Calu3 (cell line): Measurements from ENCODE around the gene DEPDC5. TPM values are rescaled to one million over a fixed set of nuclear protein-coding genes. Genes with fewer than 3 reads are reported as not detected.

Experiments
- BruUV-seq: library from RNA; stranded (reverse); fragments of 400-500 nt; replicated peaks from 2 replicates; lab custom pipeline; 2021; lab: Mats Ljungman, UMichigan
- CTCF ChIA-PET: fragments of 300-600 bp; sonication (Branson Sonifier 250); formaldehyde crosslinking; loops from one replicate; lab custom pipeline; 2022; ENCODE audit warnings: antibody characterized with exemption; lab: Charles Lee
- DNase-seq: peaks from one replicate; pipeline ENCODE4 v3.0.0; 2022
- H3K27ac Mint-ChIP-seq: one replicate; pipeline ENCODE4 v1.8.0; 2022; ENCODE audit warnings: mixed read lengths; ENCODE audit not compliant: unreplicated experiment
- H3K27me3 Mint-ChIP-seq: one replicate; pipeline ENCODE4 v1.8.0; 2022; ENCODE audit warnings: mixed read lengths; ENCODE audit not compliant: unreplicated experiment
- H3K36me3 Mint-ChIP-seq: one replicate; pipeline ENCODE4 v1.8.0; 2022; ENCODE audit warnings: mild to moderate bottlenecking, moderate library complexity, mixed read lengths; ENCODE audit not compliant: insufficient read depth, unreplicated experiment
- H3K4me1 Mint-ChIP-seq: one replicate; pipeline ENCODE4 v1.8.0; 2022; ENCODE audit warnings: mild to moderate bottlenecking, low read depth, mixed read lengths; ENCODE audit not compliant: unreplicated experiment
- H3K4me3 Mint-ChIP-seq: one replicate; pipeline ENCODE4 v1.8.0; 2022; ENCODE audit warnings: mild to moderate bottlenecking, low read depth, moderate library complexity, mixed read lengths; ENCODE audit not compliant: unreplicated experiment
- H3K9me3 Mint-ChIP-seq: one replicate; pipeline ENCODE4 v1.8.0; 2022; ENCODE audit warnings: low read depth, mixed read lengths; ENCODE audit not compliant: unreplicated experiment
- intact Hi-C: fragments of 100-400 bp; cut with micrococcal nuclease; formaldehyde crosslinking; loops from one replicate; pipeline ENCODE4 v1.10.0; 2022; ENCODE audit not compliant: unreplicated experiment
- total RNA-seq: library from RNA; stranded (reverse); gene quantifications from 2 replicates; pipeline ENCODE4 v1.2.3, GENCODE V29; 2022
- TF ChIP-seq, protein P1 (sequence below): fragments of 200-600 bp; IDR thresholded peaks from one replicate; pipeline ENCODE4 v1.8.0; 2022; ENCODE audit warnings: antibody characterized with exemption; ENCODE audit not compliant: unreplicated experiment

Gene DEPDC5
- total RNA-seq, 1 experiment from 2014 or later = 33.1 TPM

DNA sequence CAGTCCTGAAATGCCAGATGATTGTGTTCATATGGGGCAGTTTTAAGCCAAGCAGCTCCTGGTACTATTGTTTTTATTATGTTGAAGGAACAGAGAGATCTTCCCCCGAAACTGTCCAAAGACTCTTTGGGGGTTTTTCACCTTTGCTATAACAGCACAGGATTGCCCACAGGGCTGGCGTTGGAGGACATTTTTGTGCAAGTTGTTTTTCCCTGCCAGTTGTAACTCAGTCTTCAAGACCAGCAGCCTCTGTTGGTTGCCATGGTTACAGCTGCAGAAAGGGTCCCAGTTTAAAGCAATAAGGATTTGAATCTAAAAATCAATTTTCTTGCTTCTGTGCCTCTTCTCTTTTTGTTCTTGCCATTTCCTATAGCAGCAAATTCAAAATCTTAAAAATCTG, 145.1 kb downstream of the DEPDC5 start:
- intact Hi-C loops = loop anchor here (10.0 kb wide), 1 partner anchor 46 kb away; the partner anchor contains the start of gene YWHAH
- DNase-seq = no peak
- Mint-ChIP-seq H3K9me3 (no peaks in the 10 kb centered on the region), H3K27ac (no peak overlapping the region), H3K36me3 (peaks cover under 1% of the 10 kb centered on the region), H3K4me3 (no peak overlapping the region), H3K27me3 (no peaks in the 10 kb centered on the region), H3K4me1 (no peaks in the 10 kb centered on the region)
- TF ChIP-seq, protein P1, sequence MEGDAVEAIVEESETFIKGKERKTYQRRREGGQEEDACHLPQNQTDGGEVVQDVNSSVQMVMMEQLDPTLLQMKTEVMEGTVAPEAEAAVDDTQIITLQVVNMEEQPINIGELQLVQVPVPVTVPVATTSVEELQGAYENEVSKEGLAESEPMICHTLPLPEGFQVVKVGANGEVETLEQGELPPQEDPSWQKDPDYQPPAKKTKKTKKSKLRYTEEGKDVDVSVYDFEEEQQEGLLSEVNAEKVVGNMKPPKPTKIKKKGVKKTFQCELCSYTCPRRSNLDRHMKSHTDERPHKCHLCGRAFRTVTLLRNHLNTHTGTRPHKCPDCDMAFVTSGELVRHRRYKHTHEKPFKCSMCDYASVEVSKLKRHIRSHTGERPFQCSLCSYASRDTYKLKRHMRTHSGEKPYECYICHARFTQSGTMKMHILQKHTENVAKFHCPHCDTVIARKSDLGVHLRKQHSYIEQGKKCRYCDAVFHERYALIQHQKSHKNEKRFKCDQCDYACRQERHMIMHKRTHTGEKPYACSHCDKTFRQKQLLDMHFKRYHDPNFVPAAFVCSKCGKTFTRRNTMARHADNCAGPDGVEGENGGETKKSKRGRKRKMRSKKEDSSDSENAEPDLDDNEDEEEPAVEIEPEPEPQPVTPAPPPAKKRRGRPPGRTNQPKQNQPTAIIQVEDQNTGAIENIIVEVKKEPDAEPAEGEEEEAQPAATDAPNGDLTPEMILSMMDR = no peak
- BruUV-seq = no TSS peak
- CTCF ChIA-PET = no interaction called here

DNA sequence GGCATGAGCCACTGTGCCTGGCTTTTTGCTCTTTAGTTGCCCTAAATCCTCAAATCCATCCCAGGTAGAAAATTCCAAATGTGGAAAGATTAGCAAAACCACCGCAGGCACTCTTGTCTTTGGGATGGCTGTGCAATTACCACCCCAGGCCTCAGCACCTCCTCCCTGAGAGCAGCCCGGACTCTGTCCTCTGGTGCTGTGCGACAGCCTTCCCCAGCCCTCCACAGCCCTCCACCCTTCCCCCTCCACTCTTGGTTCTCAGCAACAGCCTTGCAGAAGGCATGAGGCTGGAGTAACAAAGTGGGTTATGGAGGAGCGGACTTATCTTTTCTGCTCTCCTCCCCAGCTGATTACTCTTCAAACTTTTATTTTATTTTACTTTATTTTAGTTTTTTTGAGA, 145.8 kb downstream of the DEPDC5 start:
- intact Hi-C loops = loop anchor here (10.0 kb wide), 1 partner anchor 45 kb away; the partner anchor contains the start of gene YWHAH
- Mint-ChIP-seq H3K27ac (no peak overlapping the region), H3K27me3 (no peaks in the 10 kb centered on the region), H3K4me3 (no peak overlapping the region), H3K9me3 (no peaks in the 10 kb centered on the region), H3K4me1 (no peaks in the 10 kb centered on the region), H3K36me3 (peaks cover 5% of the 10 kb centered on the region)
- CTCF ChIA-PET = interaction anchor here (0.5 kb wide), 1 partner anchor 57 kb away, joined by 3 read pairs; no protein-coding TSS in a partner anchor
- DNase-seq = no peak
- no TSS peak for BruUV-seq
- TF ChIP-seq, protein P1 = no peak

DNA sequence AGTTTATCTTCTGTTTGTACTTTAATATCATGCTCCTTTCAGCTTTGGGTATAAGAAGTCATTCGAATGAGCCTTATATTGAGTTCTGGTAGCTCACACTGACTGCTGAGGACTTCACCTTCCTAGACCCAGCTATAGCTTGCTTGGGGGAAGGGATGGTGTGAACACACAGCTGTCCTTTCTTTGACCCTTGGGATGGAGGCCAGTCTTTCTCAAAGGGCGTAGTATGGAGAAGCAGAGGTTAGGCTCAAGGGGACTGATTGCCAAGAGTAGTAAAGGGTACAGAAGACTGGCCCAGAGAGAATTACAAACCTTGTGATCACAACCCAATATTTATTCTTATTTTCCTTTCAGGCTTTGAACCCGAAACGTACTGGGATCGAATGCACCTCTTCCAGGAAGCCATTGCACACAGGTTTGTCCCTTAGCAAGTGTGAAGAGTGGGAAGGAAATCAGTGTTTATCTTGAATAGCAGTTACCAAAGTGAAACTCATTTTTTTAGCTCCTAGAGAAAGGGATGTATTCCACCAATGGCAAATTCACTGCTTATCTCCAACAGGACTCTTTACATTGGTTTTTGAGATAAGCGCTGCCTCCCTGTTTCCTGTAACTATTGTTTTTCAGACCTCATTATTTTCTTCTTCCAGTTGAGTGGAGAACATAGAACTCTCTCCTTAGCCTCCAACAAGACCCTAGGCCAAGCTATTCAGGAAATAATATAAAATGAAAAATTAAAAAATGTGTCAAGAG, 147.7 kb downstream of the DEPDC5 start:
- TF ChIP-seq, protein P1 = no peak
- CTCF ChIA-PET = interaction anchor here (0.6 to 1.1 kb wide), 3 partner anchors 11 to 257 kb away, joined by 3 read pairs; no protein-coding TSS in a partner anchor
- no peak overlapping the region for H3K4me3 Mint-ChIP-seq
- H3K9me3 Mint-ChIP-seq = no peaks in the 10 kb centered on the region
- no TSS peak for BruUV-seq
- DNase-seq = no peak
- intact Hi-C loops = no loop called here
- H3K27ac Mint-ChIP-seq = no peak overlapping the region
- H3K27me3 Mint-ChIP-seq = no peaks in the 10 kb centered on the region
- H3K36me3 Mint-ChIP-seq = peaks cover 10% of the 10 kb centered on the region
- no peaks in the 10 kb centered on the region for H3K4me1 Mint-ChIP-seq

DNA sequence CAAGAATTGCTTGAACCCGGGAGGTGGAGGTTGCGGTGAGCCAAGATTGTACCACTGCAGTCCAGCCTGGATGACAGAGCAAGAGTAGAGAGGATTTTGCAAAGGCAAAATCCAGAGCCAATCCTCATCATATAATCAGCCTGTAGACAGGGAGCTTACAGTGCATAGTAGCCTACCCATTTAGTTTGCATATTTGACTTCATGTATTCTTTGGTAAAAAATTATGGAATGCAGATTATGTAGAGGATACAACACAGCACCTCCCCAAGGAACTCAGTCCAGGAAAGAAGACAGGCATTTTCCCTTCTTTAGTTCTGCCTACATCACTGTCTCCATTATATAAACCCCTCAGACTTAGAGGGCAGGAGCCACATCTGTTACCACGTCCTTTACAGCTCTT, 150.8 kb downstream of the DEPDC5 start:
- no peaks in the 10 kb centered on the region for H3K4me1 Mint-ChIP-seq
- H3K9me3 Mint-ChIP-seq = no peaks in the 10 kb centered on the region
- peaks cover 10% of the 10 kb centered on the region for H3K36me3 Mint-ChIP-seq
- no peak overlapping the region for H3K27ac Mint-ChIP-seq
- CTCF ChIA-PET = interaction anchor here (1.0 kb wide), 1 partner anchor 16 kb away, joined by 3 read pairs; no protein-coding TSS in a partner anchor
- no peaks in the 10 kb centered on the region for H3K27me3 Mint-ChIP-seq
- no TSS peak for BruUV-seq
- DNase-seq = no peak
- intact Hi-C loops = no loop called here
- H3K4me3 Mint-ChIP-seq = no peak overlapping the region
- TF ChIP-seq, protein P1 = no peak
